GM11168 (cell line): ENCODE measurements around the gene MAT2B.

Source experiments
- in situ Hi-C: fragments of 300-500 bp; cut with MboI; formaldehyde crosslinking; loops from one replicate; pipeline ENCODE4 v1.12.0; 2022; ENCODE audit warnings: low sequenced_read_pairs; ENCODE audit not compliant: unreplicated experiment

The MAT2B gene

DNA sequence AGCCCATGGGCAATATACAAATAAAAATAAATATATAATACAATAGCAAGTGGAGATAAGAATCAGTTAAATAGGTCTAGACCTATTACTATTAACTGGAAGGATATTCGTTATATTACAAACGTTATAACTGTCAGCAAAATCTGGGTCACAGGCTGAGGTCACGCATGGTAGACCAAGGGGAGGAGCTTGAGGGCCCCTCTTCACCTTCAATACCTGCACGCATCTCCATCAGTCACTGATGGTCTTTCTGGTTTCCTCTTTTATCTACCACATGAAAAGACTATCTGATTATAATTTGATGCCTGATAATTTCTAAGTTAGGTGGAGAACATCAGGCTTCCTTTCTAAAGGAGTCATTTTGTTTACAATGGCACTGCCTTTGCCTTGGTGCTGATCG is 43.2 kb downstream of the MAT2B start:
- in situ Hi-C loops: no loop called here

DNA sequence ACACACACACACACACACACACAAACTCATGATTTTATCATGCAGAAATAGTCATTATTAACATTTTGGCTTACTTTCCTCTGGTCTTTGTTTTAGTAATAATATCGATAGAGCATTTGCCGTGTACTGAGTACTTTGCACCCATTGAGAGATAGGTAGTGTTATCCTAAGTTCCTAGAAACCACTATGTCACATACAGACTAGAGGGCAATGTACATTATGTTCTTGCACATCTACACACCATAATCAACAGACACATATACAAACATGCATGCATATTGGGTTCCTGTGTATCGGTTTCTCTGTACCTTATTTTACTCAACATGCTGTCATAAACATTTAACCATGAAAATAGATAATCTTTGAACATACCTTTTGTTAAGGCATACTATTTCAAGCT is 45.7 kb downstream of the MAT2B start:
- in situ Hi-C loops: loop anchor here (25.0 kb wide), 1 partner anchor 961 kb away; no protein-coding TSS in a partner anchor

DNA sequence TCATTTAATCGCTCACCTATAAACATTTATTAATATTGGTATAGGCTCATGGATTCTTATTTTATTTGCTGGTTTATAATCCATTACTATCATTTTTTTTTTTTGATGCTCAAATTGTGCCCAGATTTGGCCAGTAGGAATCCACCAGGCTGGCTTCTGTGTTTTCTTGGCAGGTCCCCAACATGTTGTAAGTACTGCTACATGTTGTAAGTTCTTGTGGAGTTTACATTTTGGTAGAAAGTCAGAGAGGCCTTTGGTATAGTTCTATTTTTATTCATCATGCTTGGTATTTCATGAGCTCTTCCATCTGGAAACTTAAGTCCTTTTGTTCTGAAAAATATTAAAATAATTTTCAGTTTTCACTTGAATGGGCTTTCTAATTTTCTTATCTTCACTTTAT is 47.1 kb downstream of the MAT2B start:
- in situ Hi-C loops: loop anchor here (25.0 kb wide), 1 partner anchor 960 kb away; no protein-coding TSS in a partner anchor

DNA sequence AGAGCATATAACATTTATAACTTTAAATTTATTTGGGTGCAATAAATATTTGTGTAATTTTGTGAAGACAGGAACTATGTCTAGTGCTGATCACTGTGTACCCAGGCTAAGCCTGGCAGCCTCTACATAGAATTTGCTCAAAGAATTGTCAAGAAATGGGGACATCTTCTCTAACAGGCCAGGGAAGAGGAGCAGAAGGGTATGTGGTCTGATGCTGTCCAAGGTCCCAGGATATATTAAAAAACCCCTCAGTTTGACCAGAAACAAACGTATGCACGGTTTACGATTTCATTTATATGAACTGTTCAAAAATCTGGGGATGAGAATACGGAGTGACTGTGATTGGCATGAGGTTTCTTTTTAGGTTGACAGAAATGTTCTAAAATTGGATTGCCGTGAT is 55.9 kb downstream of the MAT2B start:
- in situ Hi-C loops: loop anchor here (25.0 kb wide), 1 partner anchor 951 kb away; no protein-coding TSS in a partner anchor

DNA sequence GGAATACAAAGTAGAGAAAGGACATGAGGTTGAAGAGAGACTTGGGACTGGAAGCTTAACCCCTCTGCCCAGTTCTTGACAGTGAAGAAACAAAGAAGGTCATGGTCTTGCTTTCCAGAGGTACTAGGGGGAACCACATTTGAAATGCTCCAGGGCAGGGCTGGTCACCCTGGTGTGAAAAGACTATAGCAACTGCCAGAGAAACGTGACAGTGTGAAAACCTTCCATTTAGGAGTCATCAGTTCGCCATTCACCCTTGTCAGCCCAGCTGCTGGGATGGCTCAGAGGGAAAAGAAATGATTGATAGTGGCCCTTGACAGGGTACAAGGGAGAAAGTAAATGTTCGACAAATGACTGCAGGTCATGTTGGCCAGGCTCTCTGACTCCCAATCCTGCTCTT is 56.7 kb downstream of the MAT2B start:
- in situ Hi-C loops: loop anchor here (25.0 kb wide), 1 partner anchor 950 kb away; no protein-coding TSS in a partner anchor

DNA sequence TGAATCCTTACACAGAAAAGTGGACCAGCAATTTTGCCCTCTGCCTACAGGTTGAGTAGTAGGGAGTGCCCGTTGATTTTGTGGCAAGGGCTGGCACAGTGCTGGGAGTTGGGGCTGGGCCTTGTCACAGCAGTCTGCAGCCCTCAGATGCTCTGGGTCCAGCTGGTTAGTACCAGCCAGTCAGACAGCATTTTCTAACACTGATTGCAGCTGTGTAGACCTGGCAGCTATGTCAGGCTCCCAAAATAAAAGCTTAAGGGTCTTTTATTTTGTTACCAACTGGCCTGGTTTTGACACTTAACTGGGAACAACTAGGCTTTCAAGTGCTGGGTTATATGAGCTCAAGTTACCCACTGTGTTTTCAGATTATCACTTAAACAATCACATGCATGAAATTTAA is 57.7 kb downstream of the MAT2B start:
- in situ Hi-C loops: loop anchor here (25.0 kb wide), 1 partner anchor 949 kb away; no protein-coding TSS in a partner anchor

DNA sequence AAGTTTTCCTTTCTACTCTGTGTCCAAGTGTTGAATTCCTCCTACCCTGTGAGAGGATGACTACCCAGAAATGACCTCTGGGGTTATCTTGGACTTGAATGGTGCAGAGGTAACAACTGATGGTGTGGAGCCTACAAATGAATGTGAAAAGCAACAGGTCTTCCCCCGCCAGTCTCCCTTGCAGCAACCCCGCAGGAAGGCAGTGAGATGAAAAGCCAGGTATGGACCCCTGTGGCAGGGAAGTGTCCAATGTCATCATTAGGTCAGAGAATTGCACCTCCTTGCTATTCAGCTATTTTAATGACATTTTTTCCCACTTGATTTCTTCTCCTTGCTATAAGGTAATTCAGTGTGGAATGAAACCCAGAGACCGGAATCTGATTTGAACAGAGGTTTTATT is 58.5 kb downstream of the MAT2B start:
- in situ Hi-C loops: loop anchor here (25.0 kb wide), 1 partner anchor 948 kb away; no protein-coding TSS in a partner anchor

DNA sequence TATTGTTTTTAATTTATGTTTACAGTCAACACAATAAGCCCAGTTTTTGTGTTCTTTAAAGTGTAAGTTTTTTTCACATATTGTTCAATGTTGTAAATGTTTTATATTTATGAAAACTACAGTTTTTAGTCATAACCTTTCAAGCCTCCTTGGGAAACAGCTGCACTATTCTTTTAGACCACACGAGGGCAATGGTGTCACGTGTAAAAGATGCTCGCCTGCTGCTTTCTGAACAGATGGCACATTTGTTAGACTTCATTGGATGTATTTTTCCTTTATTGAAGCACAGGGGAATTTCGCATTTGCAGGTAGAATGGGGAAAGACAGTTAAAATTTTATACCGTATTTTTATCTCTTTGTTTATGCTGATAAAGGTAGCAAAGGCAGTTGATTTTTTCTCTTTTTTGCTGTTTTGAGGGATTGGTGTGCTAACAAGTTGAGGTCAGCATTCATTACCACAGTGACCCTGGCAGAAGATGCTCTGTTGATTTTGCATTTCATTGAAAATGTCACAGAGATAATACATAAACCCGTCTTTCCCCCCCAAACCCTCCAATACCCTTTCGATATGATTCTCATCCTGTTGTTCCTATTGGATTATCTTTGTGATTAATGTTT is 59.0 kb downstream of the MAT2B start:
- in situ Hi-C loops: loop anchor here (25.0 kb wide), 1 partner anchor 948 kb away; no protein-coding TSS in a partner anchor

DNA sequence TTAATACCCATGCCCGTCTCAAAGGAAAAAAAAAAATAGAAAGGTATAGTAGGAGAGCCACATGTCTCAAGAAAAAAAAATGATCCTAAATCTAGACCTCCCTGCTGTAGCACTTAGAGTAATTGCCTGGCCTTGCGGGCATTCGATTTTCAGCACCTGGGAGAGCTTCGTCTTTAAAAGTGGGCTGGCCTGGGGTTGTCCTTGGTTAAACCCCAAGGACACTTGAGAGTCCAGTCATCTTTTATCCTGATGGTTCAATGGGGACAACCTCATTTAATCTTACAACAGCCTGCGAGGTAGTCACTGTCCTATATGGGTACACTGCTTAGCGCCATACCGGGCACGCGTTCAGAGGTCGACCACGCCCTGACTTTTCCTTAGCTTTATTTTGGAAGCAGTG is 60.1 kb downstream of the MAT2B start:
- in situ Hi-C loops: loop anchor here (25.0 kb wide), 1 partner anchor 947 kb away; no protein-coding TSS in a partner anchor

DNA sequence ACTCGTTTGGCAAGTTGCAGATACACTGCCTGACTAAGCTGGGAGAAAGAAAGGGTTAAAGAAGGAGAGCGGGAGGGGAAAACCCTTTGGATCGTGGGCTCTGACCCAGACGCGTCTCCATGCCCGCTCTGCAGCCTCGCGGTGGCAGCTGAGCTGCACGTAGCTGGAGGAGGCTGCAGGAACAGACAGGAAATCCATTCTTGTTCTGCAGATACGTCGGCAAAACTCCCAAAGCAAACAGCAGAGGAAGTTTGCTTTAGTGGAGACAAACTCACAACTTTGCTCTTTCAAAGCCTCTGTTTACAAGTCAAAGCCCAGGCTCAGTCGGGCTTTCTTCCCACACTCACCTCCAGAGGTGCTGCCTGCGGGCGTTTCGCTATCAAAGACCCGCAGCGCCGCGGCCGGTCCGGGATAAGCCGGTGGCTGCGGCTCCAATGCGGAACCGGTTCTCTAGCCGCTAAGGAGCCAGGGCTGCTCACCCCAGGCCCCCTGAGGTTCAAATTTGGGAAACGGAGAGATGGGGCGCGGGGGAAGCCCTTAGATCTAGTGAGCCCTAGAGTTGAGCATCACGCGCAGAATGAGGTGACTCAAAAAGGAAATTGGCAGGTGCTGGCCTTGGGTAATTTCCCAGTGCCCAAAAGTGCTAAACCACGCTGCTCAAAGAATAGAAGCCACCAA is 60.7 kb downstream of the MAT2B start:
- in situ Hi-C loops: loop anchor here (25.0 kb wide), 1 partner anchor 946 kb away; no protein-coding TSS in a partner anchor

DNA sequence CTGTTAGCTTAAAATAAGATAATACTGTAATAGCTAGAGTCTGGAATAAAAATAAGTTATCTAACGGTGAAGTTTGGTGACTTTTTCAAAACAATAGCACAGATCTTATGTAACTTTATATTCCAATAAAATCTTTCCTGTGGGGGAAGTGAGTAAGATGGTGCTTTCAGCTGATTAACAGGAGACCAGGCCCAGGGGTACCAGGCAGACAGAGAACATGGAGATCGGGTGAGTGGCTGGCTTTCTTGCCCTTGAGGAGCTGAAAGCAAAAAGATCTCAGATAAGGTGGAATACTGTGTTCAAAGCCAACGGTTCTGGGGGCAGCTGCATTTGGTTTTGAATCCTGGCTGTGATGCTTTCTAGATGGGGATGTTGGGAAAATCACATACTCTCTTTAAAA is 61.3 kb downstream of the MAT2B start:
- in situ Hi-C loops: loop anchor here (25.0 kb wide), 1 partner anchor 946 kb away; no protein-coding TSS in a partner anchor

DNA sequence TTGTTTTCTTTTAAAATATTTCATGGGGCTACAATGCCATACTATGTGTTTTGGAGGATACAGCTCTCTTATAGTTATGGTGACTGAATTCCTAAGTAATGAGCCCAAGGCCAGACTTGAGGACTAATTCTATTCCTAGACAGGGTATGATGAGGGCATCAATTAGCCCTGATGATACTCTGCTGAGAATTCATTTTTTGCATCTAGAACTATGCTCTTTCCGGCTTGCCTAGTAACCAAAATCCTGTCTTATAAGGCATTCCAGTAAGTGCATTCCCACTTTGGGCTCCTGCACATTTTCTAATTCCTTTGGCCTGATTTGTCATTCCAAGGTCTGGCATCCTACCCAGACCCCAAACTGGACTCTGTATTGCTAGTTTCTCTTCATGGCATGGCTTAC is 62.4 kb downstream of the MAT2B start:
- in situ Hi-C loops: loop anchor here (25.0 kb wide), 1 partner anchor 944 kb away; no protein-coding TSS in a partner anchor
